ENCODE measurements around the gene THEMIS. TPM values are rescaled to one million over a fixed set of nuclear protein-coding genes. Genes with fewer than 3 reads are reported as not detected.
A peak's percentile ranks its signal among the peaks of the same experiment; 100 is the strongest.
"Not testable (repeated sequence)": the region's sequence is repeated elsewhere in the genome, so short reads cannot be mapped to it uniquely, and the experiment has no call there.

THEMIS gene
- total RNA-seq, 1 donor from 2014 or later = not detected

GRCh38 chr6:127706216-127706615 is 194.6 kb downstream of the THEMIS start:
- Histone ChIP-seq H3K9me3 (no peaks in the 10 kb centered on the region), H3K27me3 (no peaks in the 10 kb centered on the region), H3K4me1 (no peaks in the 10 kb centered on the region), H3K36me3 (no peaks in the 10 kb centered on the region), H3K27ac (no peak overlapping the region), H3K4me3 (no peak overlapping the region)
- no peak for DNase-seq (ENCODE audit: low spot score in 2 of 2)
- intact Hi-C loops (cut with DNase I) = no loop called here
- TF ChIP-seq, protein P1, sequence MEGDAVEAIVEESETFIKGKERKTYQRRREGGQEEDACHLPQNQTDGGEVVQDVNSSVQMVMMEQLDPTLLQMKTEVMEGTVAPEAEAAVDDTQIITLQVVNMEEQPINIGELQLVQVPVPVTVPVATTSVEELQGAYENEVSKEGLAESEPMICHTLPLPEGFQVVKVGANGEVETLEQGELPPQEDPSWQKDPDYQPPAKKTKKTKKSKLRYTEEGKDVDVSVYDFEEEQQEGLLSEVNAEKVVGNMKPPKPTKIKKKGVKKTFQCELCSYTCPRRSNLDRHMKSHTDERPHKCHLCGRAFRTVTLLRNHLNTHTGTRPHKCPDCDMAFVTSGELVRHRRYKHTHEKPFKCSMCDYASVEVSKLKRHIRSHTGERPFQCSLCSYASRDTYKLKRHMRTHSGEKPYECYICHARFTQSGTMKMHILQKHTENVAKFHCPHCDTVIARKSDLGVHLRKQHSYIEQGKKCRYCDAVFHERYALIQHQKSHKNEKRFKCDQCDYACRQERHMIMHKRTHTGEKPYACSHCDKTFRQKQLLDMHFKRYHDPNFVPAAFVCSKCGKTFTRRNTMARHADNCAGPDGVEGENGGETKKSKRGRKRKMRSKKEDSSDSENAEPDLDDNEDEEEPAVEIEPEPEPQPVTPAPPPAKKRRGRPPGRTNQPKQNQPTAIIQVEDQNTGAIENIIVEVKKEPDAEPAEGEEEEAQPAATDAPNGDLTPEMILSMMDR (IDR thresholded peaks at IDR 0.05) = no peak

DNA sequence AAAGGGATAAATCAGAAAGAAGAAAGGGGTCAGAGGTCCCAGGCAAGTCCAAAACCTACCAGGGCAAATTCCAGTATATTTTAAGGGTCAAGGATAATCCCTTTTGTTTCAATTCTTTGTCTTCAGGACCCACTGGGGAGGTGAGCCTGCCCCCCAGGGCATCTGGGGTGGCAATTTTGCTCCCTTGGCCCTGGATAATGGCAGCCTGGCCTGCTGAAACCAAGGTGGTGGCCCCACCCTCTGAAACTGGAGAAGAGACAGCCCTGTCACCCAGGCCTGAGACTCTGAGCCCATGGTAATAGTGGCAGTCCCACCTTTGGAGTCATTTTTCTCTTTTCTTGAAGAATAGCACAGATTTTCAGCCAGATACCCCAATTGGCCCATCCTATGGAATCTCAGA is 205.8 kb downstream of the THEMIS start:
- intact Hi-C loops (cut with DNase I) = no loop called here
- H3K4me3 ChIP-seq = no peak overlapping the region
- no peaks in the 10 kb centered on the region for H3K9me3 ChIP-seq
- H3K27me3 ChIP-seq = no peaks in the 10 kb centered on the region
- no peaks in the 10 kb centered on the region for H3K36me3 ChIP-seq
- no peak for DNase-seq (ENCODE audit: low spot score in 2 of 2)
- TF ChIP-seq, protein P1 (IDR thresholded peaks at IDR 0.05) = no peak
- no peak overlapping the region for H3K27ac ChIP-seq
- H3K4me1 ChIP-seq = no peaks in the 10 kb centered on the region

- Histone ChIP-seq H3K36me3 (no peaks in the 10 kb centered on the region), H3K9me3 (no peaks in the 10 kb centered on the region), H3K4me1 (no peaks in the 10 kb centered on the region), H3K4me3 (no peak overlapping the region), H3K27me3 (no peaks in the 10 kb centered on the region), H3K27ac (no peak overlapping the region)
- no peak for DNase-seq (ENCODE audit: low spot score in 2 of 2)
- TF ChIP-seq, protein P1 (IDR thresholded peaks at IDR 0.05) = no peak
- intact Hi-C loops (cut with DNase I) = no loop called here
Observed at GRCh38 chr6:127691146-127691545, 209.7 kb downstream of the THEMIS start.

DNA sequence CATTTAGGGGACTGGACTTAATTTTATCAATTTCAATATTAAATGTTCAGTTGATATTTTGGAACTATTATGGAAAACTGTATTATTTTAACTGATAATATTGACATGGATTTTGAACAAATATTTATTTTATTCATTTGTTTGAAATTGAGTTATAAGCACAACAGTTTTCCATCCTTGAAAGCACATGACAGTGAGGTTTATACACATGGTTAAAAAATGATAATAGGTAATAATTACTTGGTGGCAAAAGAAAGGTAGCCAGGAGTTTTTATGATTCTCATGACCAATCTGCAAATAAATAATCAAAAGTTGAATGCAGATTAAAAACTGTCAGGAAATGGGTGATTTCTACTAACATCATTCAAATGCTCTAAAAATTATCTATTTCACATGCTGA is 210.3 kb downstream of the THEMIS start:
- intact Hi-C loops (cut with DNase I) = no loop called here
- TF ChIP-seq, protein P1 (IDR thresholded peaks at IDR 0.05) = no peak
- Histone ChIP-seq H3K4me3 (no peak overlapping the region), H3K4me1 (no peaks in the 10 kb centered on the region), H3K27me3 (no peaks in the 10 kb centered on the region), H3K36me3 (no peaks in the 10 kb centered on the region), H3K27ac (no peak overlapping the region), H3K9me3 (no peaks in the 10 kb centered on the region)
- no peak for DNase-seq (ENCODE audit: low spot score in 2 of 2)

DNA sequence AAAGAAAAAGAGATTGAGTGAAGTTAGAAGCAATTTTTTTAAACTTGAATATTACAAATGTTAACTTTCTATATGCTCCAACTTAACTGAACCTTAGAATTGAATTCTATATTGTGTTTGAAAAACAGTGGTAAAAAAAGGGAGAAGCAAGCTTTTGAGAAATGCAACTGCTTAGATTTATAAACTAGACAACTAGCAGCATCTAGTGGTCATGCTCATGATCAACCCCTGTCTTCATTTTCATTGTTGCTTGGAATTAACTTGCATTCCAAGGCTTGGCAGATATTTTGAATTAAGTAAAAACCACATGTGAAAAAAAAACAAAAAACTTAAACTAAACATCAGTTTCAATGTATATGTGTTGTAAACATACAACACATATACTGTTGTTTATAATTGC is 210.8 kb downstream of the THEMIS start:
- intact Hi-C loops (cut with DNase I) = no loop called here

DNA sequence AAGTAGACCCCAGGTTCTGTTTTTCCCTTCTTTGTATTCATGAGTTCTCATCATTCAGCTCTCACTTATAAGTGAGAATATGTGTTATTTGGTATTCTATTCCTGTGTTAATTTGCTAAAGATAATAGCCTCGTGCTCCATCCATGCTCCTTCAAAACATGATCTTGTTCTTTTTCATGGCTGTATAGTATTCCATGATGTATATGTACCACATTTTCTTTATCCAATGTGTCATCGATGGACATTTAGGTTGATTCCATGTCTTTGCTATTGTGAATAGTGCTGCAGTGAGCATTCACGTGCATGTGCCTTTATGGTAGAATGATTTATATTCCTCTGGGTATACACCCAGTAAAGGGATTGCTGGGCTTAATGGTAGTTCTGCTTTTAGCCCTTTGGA is 213.4 kb downstream of the THEMIS start:
- H3K36me3 ChIP-seq; H3K9me3 ChIP-seq; H3K27ac ChIP-seq; DNase-seq (ENCODE audit: low spot score in 2 of 2); H3K4me3 ChIP-seq; H3K27me3 ChIP-seq; intact Hi-C loops (cut with DNase I); H3K4me1 ChIP-seq: not testable (repeated sequence)

More for the DNA sequence above, 210.8 kb downstream of the THEMIS start:
- TF ChIP-seq, protein P1 (IDR thresholded peaks at IDR 0.05) = peak in 1 of 3 experiments; percentile 15
- H3K27ac ChIP-seq = no peak overlapping the region
- no peaks in the 10 kb centered on the region for H3K9me3 ChIP-seq
- H3K4me1 ChIP-seq = no peaks in the 10 kb centered on the region
- no peaks in the 10 kb centered on the region for H3K36me3 ChIP-seq
- DNase-seq (ENCODE audit: low spot score in 2 of 2) = no peak
- no peak overlapping the region for H3K4me3 ChIP-seq
- H3K27me3 ChIP-seq = no peaks in the 10 kb centered on the region
